ENCODE data around the gene CDK4. TPM values are rescaled to one million over a fixed set of nuclear protein-coding genes. Genes with fewer than 3 reads are reported as not detected.

CDK4 gene
- total and polyA plus RNA-seq, 2 of the 4 experiments (the other 2 are of a cell fraction), result 261 to 297 TPM

GRCh38 chr12:57735198-57735855 is 16.8 kb downstream of the CDK4 start (continued):
- TF ChIP-seq CEBPB (IDR thresholded peaks at IDR 0.05; ENCODE audit: low read depth, low read length), result no peak

GRCh38 chr12:57734591-57734990 is 17.5 kb downstream of the CDK4 start:
- no peak overlapping the region for H2BK5ac ChIP-seq (ENCODE audit: low read depth, low read length, poor library complexity, severe bottlenecking)
- no peak overlapping the region for H3K4me2 ChIP-seq (ENCODE audit: low read depth, low read length)
- ChIA-PET CTCF (no interaction called here), POLR2A (ENCODE audit: unreplicated experiment) (interaction anchor here (1.2 kb wide), 1 partner anchor 8 kb away, joined by 3 read pairs; no protein-coding TSS in a partner anchor)
- no TSS peak for BruUV-seq (replicated peaks)
- peak overlapping the region; percentile 55 for H2AK9ac ChIP-seq (replicated peaks; ENCODE audit: low read depth, low read length, poor library complexity)
- no peak overlapping the region for H2BK120ac ChIP-seq (ENCODE audit: low read depth, low read length)
- no peaks in the 10 kb centered on the region for H3K36me3 ChIP-seq (ENCODE audit: control insufficient read depth, insufficient read depth, low read length)
- no peak overlapping the region for H2AFZ ChIP-seq (replicated peaks; ENCODE audit: low read length, poor library complexity)
- H2BK15ac ChIP-seq (ENCODE audit: low read depth, low read length), result no peak overlapping the region
- peaks cover 82% of the 10 kb centered on the region for H3K27me3 ChIP-seq (ENCODE audit: control insufficient read depth, insufficient read depth, low read length)
- H3K9me3 ChIP-seq (ENCODE audit: control insufficient read depth, insufficient read depth, low read length), result peaks cover 2% of the 10 kb centered on the region; the same call in 1 of the 2 replicates
- ATAC-seq (ENCODE audit: low read depth) (no peak), DNase-seq (no peak)
- H3K9me1 ChIP-seq (ENCODE audit: insufficient read depth, low read length), result no peaks in the 10 kb centered on the region
- no peak overlapping the region for H2AK5ac ChIP-seq (ENCODE audit: low read depth, low read length)
- H3K14ac ChIP-seq (replicated peaks; ENCODE audit: low read depth, low read length), result no peak overlapping the region
- TF ChIP-seq NFE2L2 (IDR thresholded peaks at IDR 0.05; ENCODE audit: low read depth, low read length) (no peak), MAFK (IDR thresholded peaks at IDR 0.05; ENCODE audit: low read depth, low read length) (no peak), FOS (IDR thresholded peaks at IDR 0.05; ENCODE audit: low read depth, low read length) (no peak), BHLHE40 (IDR thresholded peaks at IDR 0.05; ENCODE audit: low read depth, low read length) (no peak), MAZ (IDR thresholded peaks at IDR 0.05; ENCODE audit: borderline replicate concordance, low read depth, low read length) (no peak), CHD1 (IDR thresholded peaks at IDR 0.05; ENCODE audit: low read depth, low read length) (no peak), MXI1 (IDR thresholded peaks at IDR 0.05; ENCODE audit: borderline replicate concordance, low read depth, low read length) (no peak), RAD21 (IDR thresholded peaks at IDR 0.05; ENCODE audit: low read length) (no peak), CEBPB (IDR thresholded peaks at IDR 0.05; ENCODE audit: low read depth, low read length) (no peak), CTCF (conservative IDR thresholded peaks at IDR 0.05; ENCODE audit: low read depth, low read length) (no peak)
- TF ChIP-seq, protein P1, sequence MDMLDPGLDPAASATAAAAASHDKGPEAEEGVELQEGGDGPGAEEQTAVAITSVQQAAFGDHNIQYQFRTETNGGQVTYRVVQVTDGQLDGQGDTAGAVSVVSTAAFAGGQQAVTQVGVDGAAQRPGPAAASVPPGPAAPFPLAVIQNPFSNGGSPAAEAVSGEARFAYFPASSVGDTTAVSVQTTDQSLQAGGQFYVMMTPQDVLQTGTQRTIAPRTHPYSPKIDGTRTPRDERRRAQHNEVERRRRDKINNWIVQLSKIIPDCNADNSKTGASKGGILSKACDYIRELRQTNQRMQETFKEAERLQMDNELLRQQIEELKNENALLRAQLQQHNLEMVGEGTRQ (IDR thresholded peaks at IDR 0.05; ENCODE audit: low read depth, low read length), result no peak
- H3K18ac ChIP-seq (ENCODE audit: low read depth, low read length), result no peak overlapping the region
- H3K79me1 ChIP-seq (ENCODE audit: low read depth in 1 of 2, low read length in 2 of 2), result no peaks in the 10 kb centered on the region
- H3K27ac ChIP-seq (ENCODE audit: insufficient read depth, low read length), result no peak overlapping the region
- no CpG with 5 or more reads among the region's 4 CpGs for WGBS, 2 experiments (ENCODE audit: extremely low coverage in 2 of 2, insufficient read length in 1 of 2)
- no peak overlapping the region for H4K5ac ChIP-seq (ENCODE audit: low read depth, low read length)
- peak overlapping the region; percentile 71; the same call in 1 of the 2 replicates for H3K23ac ChIP-seq (ENCODE audit: low read depth, low read length)
- no peak overlapping the region for H4K91ac ChIP-seq (ENCODE audit: insufficient read depth, low read depth, low read length)
- intact Hi-C loops (cut with micrococcal nuclease) (no loop called here), in situ Hi-C loops (cut with MboI; ENCODE audit: low sequenced_read_pairs) (loop anchor here (10.0 kb wide), 1 partner anchor 150 kb away; no protein-coding TSS in a partner anchor), dilution Hi-C loops (cut with HindIII; ENCODE audit: low sequenced_read_pairs, unreplicated experiment) (no loop called here)
- H3K4me3 ChIP-seq (ENCODE audit: insufficient read depth, low read depth, low read length), result no peak overlapping the region
- H3K4ac ChIP-seq (ENCODE audit: low read depth, low read length), result no peak overlapping the region
- H2BK20ac ChIP-seq (ENCODE audit: low read depth, low read length), result no peak overlapping the region
- H3K4me1 ChIP-seq (ENCODE audit: control insufficient read depth, insufficient read depth, low read length), result 0 out of 2 replicates have a peak, but pooled peaks cover 3% of the 10 kb centered on the region
- H3K9ac ChIP-seq (ENCODE audit: low read depth, low read length), result no peak overlapping the region
- no peak overlapping the region for H3K56ac ChIP-seq (ENCODE audit: extremely low read depth, insufficient read depth, low read length)
- H4K8ac ChIP-seq (ENCODE audit: low read depth in 2 of 2, low read length in 2 of 2), result no peak overlapping the region
- H4K20me1 ChIP-seq (ENCODE audit: insufficient read depth, low read length), result 0 out of 2 replicates have a peak, but pooled peaks cover 10% of the 10 kb centered on the region

Measured in IMR-90 (cell line).